ENCODE data around the gene PTPRC. TPM values are rescaled to one million over a fixed set of nuclear protein-coding genes. Genes with fewer than 3 reads are reported as not detected.

PTPRC gene
- total RNA-seq, 1 donor from 2014 or later, result not detected

DNA sequence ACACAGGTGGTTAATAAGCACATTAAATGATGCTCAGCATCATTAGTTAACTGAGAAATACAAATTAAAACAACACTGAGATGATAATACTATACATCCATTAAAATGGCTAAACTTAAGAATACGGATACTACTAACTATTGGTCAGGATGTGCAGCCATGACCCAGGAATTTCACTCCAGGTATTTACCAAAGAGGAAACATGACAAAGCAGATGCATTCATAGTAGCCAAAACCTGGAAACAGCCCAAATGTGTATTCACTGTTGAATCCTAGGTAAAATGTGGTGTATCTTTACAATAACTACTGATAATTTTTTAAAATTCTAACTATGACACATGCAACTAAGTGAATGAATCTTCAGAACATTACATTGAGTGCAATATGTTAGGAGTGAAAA, 73.0 kb downstream of the PTPRC start:
- TF ChIP-seq, protein P1, sequence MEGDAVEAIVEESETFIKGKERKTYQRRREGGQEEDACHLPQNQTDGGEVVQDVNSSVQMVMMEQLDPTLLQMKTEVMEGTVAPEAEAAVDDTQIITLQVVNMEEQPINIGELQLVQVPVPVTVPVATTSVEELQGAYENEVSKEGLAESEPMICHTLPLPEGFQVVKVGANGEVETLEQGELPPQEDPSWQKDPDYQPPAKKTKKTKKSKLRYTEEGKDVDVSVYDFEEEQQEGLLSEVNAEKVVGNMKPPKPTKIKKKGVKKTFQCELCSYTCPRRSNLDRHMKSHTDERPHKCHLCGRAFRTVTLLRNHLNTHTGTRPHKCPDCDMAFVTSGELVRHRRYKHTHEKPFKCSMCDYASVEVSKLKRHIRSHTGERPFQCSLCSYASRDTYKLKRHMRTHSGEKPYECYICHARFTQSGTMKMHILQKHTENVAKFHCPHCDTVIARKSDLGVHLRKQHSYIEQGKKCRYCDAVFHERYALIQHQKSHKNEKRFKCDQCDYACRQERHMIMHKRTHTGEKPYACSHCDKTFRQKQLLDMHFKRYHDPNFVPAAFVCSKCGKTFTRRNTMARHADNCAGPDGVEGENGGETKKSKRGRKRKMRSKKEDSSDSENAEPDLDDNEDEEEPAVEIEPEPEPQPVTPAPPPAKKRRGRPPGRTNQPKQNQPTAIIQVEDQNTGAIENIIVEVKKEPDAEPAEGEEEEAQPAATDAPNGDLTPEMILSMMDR (IDR thresholded peaks at IDR 0.05; ENCODE audit: unreplicated experiment), result no peak
- DNase-seq (ENCODE audit: low spot score in 2 of 2, unreplicated experiment in 2 of 2), result no peak
- H3K27me3 Mint-ChIP-seq (ENCODE audit: low read depth), result no peaks in the 10 kb centered on the region
- no peak overlapping the region for H3K27ac Mint-ChIP-seq
- no peaks in the 10 kb centered on the region for H3K4me1 Mint-ChIP-seq
- no peaks in the 10 kb centered on the region for H3K9me3 Mint-ChIP-seq
- no peaks in the 10 kb centered on the region for H3K36me3 Mint-ChIP-seq
- H3K4me3 Mint-ChIP-seq, result no peak overlapping the region

DNA sequence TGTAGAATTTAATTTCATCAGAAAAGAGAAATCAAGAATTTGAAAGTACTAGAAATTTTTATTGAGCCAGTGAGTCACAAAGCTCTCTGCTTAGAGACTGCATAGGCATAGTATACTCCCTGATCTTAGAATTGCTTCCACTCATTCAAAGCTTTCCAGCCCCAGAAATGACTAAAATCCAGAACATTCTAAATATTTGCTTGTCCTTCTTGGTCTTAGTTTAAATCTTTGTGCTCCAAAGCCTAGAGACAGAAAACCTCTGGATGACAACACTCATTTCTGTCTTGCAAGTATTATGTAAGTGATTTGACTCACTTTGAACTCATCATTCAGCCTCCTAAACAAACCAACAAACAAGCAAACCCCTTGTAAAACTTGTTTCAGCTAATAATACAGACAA, 74.2 kb downstream of the PTPRC start:
- no peak for DNase-seq (ENCODE audit: low spot score in 2 of 2, unreplicated experiment in 2 of 2)
- no peaks in the 10 kb centered on the region for H3K9me3 Mint-ChIP-seq
- no peaks in the 10 kb centered on the region for H3K4me1 Mint-ChIP-seq
- TF ChIP-seq, protein P1 (IDR thresholded peaks at IDR 0.05; ENCODE audit: unreplicated experiment), result no peak
- H3K27me3 Mint-ChIP-seq (ENCODE audit: low read depth), result no peaks in the 10 kb centered on the region
- H3K27ac Mint-ChIP-seq, result no peak overlapping the region
- no peaks in the 10 kb centered on the region for H3K36me3 Mint-ChIP-seq
- H3K4me3 Mint-ChIP-seq, result no peak overlapping the region

DNA sequence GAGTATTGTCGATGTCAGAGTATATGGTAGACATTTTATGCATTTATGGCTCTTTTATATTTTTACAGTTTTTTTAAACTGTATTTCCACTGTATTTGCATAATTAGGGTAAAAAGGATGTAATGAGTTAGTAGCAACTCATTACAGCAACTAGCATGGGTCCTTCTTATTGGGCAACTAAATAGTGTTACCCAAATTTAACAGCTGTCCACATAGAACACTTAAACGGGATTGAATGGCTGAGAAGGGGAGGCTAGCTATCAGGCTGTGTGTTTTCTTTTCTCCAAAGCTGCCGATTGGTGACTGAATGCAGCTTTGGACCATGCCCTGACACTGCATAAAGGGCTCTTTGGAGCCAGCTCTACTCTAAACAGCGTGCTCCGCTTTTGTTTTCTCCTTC, 75.4 kb downstream of the PTPRC start:
- Mint-ChIP-seq H3K27ac (no peak overlapping the region), H3K4me3 (no peak overlapping the region), H3K27me3 (ENCODE audit: low read depth) (no peaks in the 10 kb centered on the region), H3K36me3 (no peaks in the 10 kb centered on the region), H3K4me1 (no peaks in the 10 kb centered on the region), H3K9me3 (no peaks in the 10 kb centered on the region)
- DNase-seq (ENCODE audit: low spot score in 2 of 2, unreplicated experiment in 2 of 2), result no peak
- TF ChIP-seq, protein P1 (IDR thresholded peaks at IDR 0.05; ENCODE audit: unreplicated experiment), result no peak

DNA sequence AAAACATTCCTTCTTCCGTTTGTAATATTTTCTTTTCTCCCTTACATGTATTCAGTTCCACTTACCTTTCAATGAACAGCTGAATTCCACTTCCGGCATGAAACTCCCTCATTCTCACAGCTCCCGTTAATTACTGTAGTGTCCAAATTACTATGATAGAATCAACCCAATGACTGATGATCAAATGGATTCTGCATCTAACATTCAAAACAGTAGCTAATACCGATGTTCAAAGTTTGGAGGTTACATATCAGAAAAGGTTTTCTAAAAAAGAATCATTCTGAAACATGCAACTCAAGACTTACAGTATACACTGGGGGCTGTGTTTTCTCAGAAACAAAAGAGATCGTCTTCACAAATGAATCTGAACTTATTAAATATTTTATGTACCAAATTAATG, 77.2 kb downstream of the PTPRC start:
- H3K9me3 Mint-ChIP-seq, result no peaks in the 10 kb centered on the region
- no peak for DNase-seq (ENCODE audit: low spot score in 2 of 2, unreplicated experiment in 2 of 2)
- no peak overlapping the region for H3K27ac Mint-ChIP-seq
- H3K4me3 Mint-ChIP-seq, result no peak overlapping the region
- no peaks in the 10 kb centered on the region for H3K27me3 Mint-ChIP-seq (ENCODE audit: low read depth)
- H3K36me3 Mint-ChIP-seq, result no peaks in the 10 kb centered on the region
- no peaks in the 10 kb centered on the region for H3K4me1 Mint-ChIP-seq
- TF ChIP-seq, protein P1 (IDR thresholded peaks at IDR 0.05; ENCODE audit: unreplicated experiment), result no peak

DNA sequence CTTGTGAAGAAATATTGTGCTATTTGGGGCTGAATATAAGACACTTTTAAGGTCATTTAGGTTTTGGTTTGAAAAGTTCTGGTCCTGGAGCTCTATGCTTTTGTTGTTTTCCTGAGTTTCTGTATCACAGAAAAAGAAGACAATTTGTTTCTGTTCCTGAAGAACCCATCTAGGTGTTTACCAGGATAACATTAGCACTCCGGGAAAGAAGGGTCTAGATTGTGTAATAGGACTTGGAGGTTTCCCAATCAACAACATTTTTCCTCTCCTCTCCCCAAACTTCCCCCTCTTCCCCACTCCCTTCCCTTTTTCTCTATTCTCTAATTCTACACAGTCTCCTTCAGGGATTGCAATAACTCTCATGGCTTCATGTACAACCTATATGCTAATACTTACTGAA, 78.7 kb downstream of the PTPRC start:
- Mint-ChIP-seq H3K27me3 (ENCODE audit: low read depth) (no peaks in the 10 kb centered on the region), H3K27ac (no peak overlapping the region), H3K36me3 (no peaks in the 10 kb centered on the region), H3K4me1 (no peaks in the 10 kb centered on the region), H3K4me3 (no peak overlapping the region), H3K9me3 (no peaks in the 10 kb centered on the region)
- TF ChIP-seq, protein P1 (IDR thresholded peaks at IDR 0.05; ENCODE audit: unreplicated experiment), result no peak
- no peak for DNase-seq (ENCODE audit: low spot score in 2 of 2, unreplicated experiment in 2 of 2)

DNA sequence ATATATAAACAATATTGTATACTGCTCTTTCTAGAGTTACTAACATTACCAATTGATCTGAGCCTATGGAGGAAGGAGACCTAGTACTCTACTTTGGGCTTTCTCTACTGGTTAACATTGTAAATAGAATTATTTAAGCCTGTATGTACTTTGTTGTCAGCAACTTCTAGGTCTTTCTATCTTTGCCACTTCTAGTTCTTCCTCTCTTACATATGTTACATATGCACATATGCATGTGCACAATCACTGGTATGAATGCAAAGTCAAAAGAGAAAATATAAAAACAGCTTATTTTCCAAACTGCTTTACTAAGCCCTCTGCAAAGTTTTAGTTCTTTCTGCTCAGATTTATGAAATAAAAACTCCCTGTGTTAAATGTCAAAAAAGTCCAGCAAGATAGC, 84.3 kb downstream of the PTPRC start:
- no peak overlapping the region for H3K4me3 Mint-ChIP-seq
- H3K27me3 Mint-ChIP-seq (ENCODE audit: low read depth), result no peaks in the 10 kb centered on the region
- DNase-seq (ENCODE audit: low spot score in 2 of 2, unreplicated experiment in 2 of 2), result no peak
- H3K36me3 Mint-ChIP-seq, result no peaks in the 10 kb centered on the region
- H3K27ac Mint-ChIP-seq, result no peak overlapping the region
- H3K4me1 Mint-ChIP-seq, result no peaks in the 10 kb centered on the region
- H3K9me3 Mint-ChIP-seq, result no peaks in the 10 kb centered on the region
- TF ChIP-seq, protein P1 (IDR thresholded peaks at IDR 0.05; ENCODE audit: unreplicated experiment), result no peak
